ENCODE data around the gene GRK1.

The GRK1 gene

DNA sequence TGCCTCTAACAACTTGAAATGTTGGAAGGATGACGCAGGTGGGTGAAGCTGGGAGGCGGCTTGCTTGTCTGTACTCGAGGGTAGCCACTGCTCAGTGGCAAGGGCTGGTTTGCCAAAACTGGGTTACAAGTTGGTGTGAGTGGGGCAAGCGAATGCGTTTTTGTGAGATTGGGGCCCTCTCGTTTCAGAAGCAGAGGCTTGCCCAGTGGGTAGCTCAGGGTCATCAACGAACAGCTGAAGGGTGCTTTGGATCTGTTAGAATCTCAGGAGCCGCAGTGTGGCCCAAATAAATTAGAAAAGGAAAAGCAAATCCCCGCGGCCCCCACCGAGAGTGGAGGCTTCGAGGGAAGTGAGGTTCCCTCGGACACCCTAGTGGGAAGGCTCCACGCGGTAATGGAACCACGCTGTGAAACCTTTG, 16.3 kb upstream of the GRK1 start:
- no peak for DNase-seq

- no peak for DNase-seq
Observed at GRCh38 chr13:113651511-113652403, 15.3 kb upstream of the GRK1 start.

DNA sequence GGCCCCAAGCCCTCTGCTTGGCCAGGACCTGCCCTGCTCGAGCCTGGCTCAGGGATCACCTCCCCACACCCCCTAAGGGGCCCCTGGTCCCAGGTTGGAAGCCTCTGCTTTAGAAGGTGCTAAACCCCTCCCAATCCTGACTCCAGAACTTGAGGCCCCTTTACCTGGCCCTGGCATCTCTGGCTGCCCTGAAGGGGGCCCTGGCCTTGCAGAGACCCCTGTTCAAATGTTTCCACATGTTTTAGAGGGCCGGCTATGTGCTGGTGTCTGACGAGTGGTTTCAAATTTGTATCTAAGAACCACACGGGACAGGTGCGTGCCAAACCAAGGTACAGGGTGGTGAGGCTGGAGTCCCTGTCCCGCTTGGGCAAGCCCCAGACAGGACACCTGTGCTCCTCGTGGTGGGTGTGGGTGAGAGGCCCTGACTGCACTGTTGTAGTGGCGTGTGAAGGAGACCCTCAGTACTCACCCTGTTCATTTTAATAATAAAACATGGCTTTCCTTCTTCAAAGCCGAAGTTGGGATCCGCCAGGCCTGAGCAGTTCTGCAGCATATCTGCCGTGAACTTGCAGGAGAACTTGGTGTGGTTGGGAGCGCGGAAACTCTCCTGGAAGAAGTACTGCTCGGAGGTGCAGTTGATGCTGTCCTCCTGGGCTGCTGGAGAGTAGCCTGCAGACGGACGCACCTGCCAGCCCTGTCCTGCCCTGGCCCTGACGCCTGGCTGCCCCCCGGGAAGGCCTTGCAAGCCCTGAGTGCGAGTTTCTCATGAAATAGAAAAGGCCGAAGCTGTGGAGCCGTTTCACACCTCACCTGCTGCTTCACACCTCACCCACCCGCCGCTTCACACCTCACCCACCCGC, 14.4 kb upstream of the GRK1 start:
- DNase-seq = no peak

DNA sequence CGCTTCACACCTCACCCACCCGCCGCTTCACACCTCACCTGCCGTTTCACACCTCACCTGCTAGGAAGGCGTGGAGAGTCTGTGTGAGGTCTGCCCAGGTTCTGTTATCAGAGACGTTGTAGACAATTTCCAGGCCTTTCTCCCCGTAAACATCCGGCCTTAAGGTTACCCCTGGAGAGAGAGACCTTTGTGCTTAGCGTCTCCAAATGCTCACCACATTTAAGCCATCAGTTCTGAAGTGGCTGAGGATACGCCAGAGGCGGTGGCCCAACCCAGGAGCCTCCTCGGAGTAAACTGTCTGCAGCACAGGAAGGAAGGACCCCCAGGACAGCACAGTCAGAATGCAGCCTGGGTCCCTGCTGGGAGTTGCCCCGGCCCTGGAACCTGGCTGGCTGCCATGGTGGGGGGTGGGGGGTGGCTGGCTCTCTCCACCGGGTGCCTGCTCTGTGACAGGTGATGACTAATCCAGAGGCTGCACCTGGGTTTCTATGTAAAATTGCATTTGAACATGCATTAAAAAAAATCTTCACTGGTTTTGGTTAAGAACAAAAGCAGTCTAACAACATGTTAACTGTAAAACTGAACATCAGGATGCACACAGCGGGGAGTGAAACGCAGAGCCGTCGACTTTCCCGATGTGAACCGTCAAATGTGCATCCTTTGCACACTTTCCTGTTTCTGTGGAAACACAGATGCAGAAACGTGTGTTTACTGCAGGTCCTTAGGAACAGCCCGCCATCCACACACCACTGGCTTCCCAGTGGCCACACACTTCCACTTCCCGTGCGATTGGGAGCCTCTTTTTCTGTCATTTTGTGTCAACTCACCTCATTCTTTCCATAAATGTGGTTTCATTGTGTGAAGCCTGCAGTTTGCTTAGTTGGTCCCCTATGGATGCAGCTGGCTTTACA, 13.5 kb upstream of the GRK1 start:
- DNase-seq = peak in 1 of 2 donors; percentile 19

GRCh38 chr13:113654175-113654560, 12.9 kb upstream of the GRK1 start:
- no peak for DNase-seq

- no peak for DNase-seq
Observed at GRCh38 chr13:113654591-113655345, 12.3 kb upstream of the GRK1 start.

DNA sequence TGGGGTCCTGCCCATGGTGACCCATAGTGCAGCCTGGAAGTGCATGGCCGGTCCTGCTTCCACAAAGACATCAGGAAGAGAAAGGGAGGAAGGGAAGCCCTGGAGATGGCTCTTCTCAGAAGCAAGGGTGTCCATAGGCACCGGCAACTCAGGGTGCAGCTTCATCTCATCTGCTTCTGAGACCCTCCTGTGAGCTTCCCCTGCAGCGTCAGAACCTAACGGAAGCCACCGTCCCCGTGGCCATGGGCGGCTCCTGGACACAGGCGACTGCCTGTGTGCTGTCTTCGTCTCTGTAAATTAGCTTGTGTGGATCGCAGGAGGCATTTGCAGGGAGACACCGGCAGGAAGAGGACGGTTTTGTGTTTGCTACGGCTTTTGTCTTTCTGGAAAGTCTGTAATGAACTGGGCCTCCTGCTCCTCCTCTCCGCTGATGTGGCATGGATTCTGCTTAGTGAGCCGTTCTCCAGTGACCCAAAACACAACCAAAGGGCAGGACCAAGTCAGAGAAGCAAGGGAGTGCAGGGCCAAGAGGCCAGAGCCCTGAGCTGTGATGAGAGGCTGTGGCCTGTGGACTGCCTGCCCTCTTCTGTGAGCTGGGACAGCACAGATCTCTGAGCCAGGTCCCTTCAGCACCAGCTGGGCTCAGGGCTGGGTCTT, 11.5 kb upstream of the GRK1 start:
- DNase-seq = no peak

- DNase-seq = no peak
Observed at GRCh38 chr13:113656003-113656588, 10.9 kb upstream of the GRK1 start.

DNA sequence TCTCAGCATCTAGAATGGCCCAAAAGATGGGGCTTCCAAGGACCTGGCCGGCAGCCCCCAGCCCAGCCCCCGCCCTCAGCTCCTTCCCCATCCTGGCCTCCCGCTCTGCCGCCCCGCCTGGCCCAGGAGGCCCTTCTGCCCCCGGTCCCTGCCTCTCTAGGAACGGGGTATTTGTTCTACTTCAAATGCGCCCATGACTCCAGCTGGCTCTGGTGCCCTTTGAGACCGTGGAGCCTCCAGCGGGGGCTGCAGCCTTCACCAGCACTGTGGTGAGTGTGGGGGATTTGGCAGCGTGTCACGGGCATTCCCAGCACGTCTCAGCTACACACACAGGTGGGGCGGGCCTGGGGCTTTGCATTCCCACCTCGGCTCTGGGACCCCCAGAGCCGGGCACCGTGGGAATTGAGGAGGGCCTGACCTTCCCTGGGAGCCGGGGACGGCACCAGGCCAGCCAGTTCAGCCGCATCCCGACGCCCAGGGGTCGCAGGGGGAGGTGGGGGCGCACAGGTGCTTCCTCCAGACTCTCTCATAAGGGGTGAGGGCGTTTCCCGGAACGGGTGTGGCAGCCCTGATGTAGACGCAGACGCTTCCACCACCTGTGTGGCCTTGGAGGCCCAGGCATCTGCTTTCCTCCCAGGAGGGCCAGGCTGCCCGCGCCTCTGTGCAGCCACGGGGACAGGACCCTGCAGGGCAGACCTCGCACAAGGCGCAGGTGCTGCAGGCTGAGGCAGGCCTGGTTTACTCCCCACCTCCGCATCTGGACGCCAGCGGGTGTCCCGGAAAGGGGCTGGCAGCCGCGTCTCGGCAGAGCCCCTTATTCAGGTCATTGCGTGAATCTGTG, 10.0 kb upstream of the GRK1 start:
- DNase-seq = no peak

GRCh38 chr13:113657851-113658741, 8.9 kb upstream of the GRK1 start, which contains the start of gene ATP4B:
ATP4B (minus strand) TSS chr13:113658198; CDS start chr13:113658144, 54 bp downstream.
- DNase-seq = no peak

- no peak for DNase-seq
Observed at GRCh38 chr13:113658836-113659235, 8.2 kb upstream of the GRK1 start.

- no peak for DNase-seq
Observed at GRCh38 chr13:113659337-113659736, 7.7 kb upstream of the GRK1 start.

- DNase-seq = no peak
Observed at GRCh38 chr13:113660066-113660465, 7.0 kb upstream of the GRK1 start.

DNA sequence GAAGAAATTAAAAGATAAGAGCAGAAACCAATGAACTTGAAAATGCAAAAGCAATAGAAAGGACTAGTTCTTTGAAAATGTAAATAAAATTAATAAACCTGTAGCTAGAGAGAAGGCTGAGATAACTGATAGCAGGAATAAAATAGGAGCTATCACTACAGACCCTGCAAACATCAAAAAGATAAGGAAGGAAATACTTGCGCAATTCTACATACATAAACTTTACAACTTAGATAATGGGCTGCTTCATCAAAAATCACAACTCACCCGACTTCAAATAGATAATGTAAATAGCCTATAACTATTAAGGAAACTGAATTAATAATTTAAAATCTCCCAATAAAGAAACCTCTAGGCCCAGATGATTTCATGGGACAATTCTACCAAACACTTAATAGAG, 5.5 kb upstream of the GRK1 start:
- DNase-seq = no peak

GRCh38 chr13:113663934-113664333, 3.1 kb upstream of the GRK1 start:
- no peak for DNase-seq

- DNase-seq = no peak
Observed at GRCh38 chr13:113664751-113665596, 2.0 kb upstream of the GRK1 start.

DNA sequence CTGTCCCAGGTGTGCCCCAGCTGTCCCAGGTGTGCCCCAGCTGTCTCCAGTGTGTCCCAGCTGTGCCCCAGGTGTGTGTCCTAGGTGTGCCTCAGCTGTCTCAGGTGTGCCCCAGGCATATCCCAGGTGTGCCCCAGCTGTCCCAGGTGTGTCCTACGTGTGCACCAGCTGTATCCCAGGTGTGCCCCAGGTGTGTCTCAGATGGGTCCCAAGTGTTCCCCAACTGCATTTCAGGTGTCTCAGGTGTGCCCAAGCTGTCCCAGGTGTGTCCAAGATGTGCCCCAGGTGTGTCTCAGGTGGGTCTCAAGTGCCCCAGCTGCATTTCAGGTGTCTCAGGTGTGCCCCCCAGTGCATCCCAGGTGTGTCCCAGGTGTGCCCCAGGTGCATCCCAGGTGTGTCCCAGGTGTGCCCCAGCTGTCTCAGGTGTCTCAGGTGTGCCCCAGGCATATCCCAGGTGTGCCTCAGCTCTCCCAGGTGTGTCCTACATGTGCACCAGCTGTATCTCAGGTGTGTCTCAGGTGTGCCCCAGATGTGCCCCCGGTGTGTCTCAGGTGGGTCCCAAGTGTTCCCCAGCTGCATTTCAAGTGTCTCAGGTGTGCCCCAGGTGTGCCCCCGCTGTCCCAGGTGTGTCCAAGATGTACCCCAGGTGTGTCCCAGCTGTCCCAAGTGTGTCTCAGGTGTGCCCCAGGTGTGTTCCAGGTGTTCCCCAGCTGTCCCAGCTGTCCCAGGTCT, 1.3 kb upstream of the GRK1 start:
- no peak for DNase-seq

Measured in CD4-positive, alpha-beta T cell treated with Interferon alpha-2 for 1 hour (primary cell).